ENCODE results near the gene ZNF780B.

Gene ZNF780B

DNA sequence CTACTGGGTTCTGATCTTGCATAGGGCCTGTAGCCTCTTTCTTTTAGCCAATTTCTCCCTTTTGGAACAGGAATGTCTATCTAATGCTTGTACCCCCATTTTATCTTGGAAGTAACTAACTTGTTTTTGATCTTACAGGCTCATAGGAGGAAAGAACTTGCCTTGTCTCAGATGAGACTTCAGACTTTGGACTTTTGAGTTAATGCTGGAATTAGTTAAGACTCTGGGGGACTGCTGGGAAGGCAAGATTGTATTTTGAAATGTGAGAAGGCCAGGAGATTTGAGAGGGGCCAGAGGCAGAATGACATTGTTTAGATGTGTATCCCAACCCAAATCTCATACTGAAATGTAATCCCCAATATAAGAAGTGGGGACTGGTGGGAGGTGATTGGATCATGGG is 61.7 kb downstream of the ZNF780B start:
- TF ChIP-seq, protein P1, sequence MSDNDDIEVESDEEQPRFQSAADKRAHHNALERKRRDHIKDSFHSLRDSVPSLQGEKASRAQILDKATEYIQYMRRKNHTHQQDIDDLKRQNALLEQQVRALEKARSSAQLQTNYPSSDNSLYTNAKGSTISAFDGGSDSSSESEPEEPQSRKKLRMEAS (IDR thresholded peaks at IDR 0.05) = no peak
- TF ChIP-seq EGR1 (IDR thresholded peaks at IDR 0.05) = no peak
- TF ChIP-seq EP300 (IDR thresholded peaks at IDR 0.05; ENCODE audit: borderline replicate concordance) = no peak
- no peak for TF ChIP-seq TAF1 (IDR thresholded peaks at IDR 0.05; ENCODE audit: low read depth)
- no peak for TF ChIP-seq NFIC (IDR thresholded peaks at IDR 0.05)
- TF ChIP-seq ZBTB7A (IDR thresholded peaks at IDR 0.05; ENCODE audit: low read depth) = no peak
- TF ChIP-seq, protein P2, sequence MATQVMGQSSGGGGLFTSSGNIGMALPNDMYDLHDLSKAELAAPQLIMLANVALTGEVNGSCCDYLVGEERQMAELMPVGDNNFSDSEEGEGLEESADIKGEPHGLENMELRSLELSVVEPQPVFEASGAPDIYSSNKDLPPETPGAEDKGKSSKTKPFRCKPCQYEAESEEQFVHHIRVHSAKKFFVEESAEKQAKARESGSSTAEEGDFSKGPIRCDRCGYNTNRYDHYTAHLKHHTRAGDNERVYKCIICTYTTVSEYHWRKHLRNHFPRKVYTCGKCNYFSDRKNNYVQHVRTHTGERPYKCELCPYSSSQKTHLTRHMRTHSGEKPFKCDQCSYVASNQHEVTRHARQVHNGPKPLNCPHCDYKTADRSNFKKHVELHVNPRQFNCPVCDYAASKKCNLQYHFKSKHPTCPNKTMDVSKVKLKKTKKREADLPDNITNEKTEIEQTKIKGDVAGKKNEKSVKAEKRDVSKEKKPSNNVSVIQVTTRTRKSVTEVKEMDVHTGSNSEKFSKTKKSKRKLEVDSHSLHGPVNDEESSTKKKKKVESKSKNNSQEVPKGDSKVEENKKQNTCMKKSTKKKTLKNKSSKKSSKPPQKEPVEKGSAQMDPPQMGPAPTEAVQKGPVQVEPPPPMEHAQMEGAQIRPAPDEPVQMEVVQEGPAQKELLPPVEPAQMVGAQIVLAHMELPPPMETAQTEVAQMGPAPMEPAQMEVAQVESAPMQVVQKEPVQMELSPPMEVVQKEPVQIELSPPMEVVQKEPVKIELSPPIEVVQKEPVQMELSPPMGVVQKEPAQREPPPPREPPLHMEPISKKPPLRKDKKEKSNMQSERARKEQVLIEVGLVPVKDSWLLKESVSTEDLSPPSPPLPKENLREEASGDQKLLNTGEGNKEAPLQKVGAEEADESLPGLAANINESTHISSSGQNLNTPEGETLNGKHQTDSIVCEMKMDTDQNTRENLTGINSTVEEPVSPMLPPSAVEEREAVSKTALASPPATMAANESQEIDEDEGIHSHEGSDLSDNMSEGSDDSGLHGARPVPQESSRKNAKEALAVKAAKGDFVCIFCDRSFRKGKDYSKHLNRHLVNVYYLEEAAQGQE (IDR thresholded peaks at IDR 0.05; ENCODE audit: low read depth) = no peak
- no peak for TF ChIP-seq CEBPB (IDR thresholded peaks at IDR 0.05)
- no peak for TF ChIP-seq YY1 (IDR thresholded peaks at IDR 0.05; ENCODE audit: low read depth)
- no peak for TF ChIP-seq TEAD4 (IDR thresholded peaks at IDR 0.05)
- TF ChIP-seq, protein P3, sequence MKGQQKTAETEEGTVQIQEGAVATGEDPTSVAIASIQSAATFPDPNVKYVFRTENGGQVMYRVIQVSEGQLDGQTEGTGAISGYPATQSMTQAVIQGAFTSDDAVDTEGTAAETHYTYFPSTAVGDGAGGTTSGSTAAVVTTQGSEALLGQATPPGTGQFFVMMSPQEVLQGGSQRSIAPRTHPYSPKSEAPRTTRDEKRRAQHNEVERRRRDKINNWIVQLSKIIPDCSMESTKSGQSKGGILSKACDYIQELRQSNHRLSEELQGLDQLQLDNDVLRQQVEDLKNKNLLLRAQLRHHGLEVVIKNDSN (IDR thresholded peaks at IDR 0.05) = no peak
- no peak for TF ChIP-seq FOXM1 (IDR thresholded peaks at IDR 0.05; ENCODE audit: borderline replicate concordance, low read depth)
- TF ChIP-seq RAD21 (IDR thresholded peaks at IDR 0.05; ENCODE audit: low read depth) = no peak
- TF ChIP-seq TCF12 (IDR thresholded peaks at IDR 0.05; ENCODE audit: low read depth) = no peak
- TF ChIP-seq CREB1 (IDR thresholded peaks at IDR 0.05; ENCODE audit: low read depth) = no peak

DNA sequence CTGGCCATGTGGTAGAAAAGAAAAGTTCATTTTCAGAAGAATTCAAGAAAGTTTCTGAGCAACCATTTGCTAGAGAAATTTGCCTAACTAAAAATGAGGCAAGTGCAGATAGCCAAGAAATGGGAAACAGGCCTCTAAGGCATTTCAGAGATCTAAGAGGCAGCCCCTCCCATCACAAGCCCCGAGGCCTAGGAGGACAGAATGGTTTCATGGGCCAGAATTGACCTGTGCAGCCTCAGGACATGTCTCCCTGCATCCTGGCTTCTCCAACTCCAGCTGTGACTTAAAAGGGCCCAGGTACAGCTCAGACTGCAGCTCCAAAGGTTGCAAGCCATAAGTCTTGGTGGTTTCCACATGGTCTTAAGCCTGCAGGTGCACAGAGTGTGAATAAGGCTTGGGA is 62.4 kb downstream of the ZNF780B start:
- TF ChIP-seq, protein P3 (IDR thresholded peaks at IDR 0.05) = no peak
- TF ChIP-seq TEAD4 (IDR thresholded peaks at IDR 0.05) (no peak), YY1 (IDR thresholded peaks at IDR 0.05; ENCODE audit: low read depth) (no peak), EGR1 (IDR thresholded peaks at IDR 0.05) (no peak), NFIC (IDR thresholded peaks at IDR 0.05) (no peak), ZBTB7A (IDR thresholded peaks at IDR 0.05; ENCODE audit: low read depth) (no peak), CEBPB (IDR thresholded peaks at IDR 0.05) (no peak), TAF1 (IDR thresholded peaks at IDR 0.05; ENCODE audit: low read depth) (no peak), EP300 (IDR thresholded peaks at IDR 0.05; ENCODE audit: borderline replicate concordance) (no peak), TCF12 (IDR thresholded peaks at IDR 0.05; ENCODE audit: low read depth) (no peak), FOXM1 (IDR thresholded peaks at IDR 0.05; ENCODE audit: borderline replicate concordance, low read depth) (no peak)
- TF ChIP-seq, protein P1 (IDR thresholded peaks at IDR 0.05) = no peak
- TF ChIP-seq, protein P2 (IDR thresholded peaks at IDR 0.05; ENCODE audit: low read depth) = no peak

DNA sequence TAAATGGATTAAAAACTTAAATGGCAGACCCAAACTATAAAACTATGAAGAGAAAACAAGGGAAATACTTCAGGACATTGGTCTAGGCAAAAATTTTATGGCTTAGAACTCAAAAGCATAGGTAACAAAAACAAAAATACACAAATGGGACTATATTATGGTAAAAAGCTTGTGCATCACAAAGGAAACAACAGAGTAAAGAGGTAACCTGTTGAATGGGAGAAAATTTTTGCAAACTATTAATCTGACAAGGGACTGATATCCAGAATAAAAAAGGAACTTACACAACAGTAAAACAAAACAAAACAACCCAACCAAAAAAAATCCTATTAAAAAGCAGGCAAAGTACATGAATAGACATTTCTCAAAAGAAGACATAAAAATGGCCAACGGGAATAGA is 68.4 kb downstream of the ZNF780B start:
- TF ChIP-seq, protein P3 (IDR thresholded peaks at IDR 0.05) = no peak
- TF ChIP-seq, protein P2 (IDR thresholded peaks at IDR 0.05; ENCODE audit: low read depth) = no peak
- TF ChIP-seq RAD21 (IDR thresholded peaks at IDR 0.05; ENCODE audit: low read depth) (no peak), ZBTB7A (IDR thresholded peaks at IDR 0.05; ENCODE audit: low read depth) (no peak), CEBPB (IDR thresholded peaks at IDR 0.05) (no peak), TCF12 (IDR thresholded peaks at IDR 0.05; ENCODE audit: low read depth) (no peak), FOXM1 (IDR thresholded peaks at IDR 0.05; ENCODE audit: borderline replicate concordance, low read depth) (no peak), EGR1 (IDR thresholded peaks at IDR 0.05) (no peak), NFIC (IDR thresholded peaks at IDR 0.05) (no peak), TAF1 (IDR thresholded peaks at IDR 0.05; ENCODE audit: low read depth) (no peak), CREB1 (IDR thresholded peaks at IDR 0.05; ENCODE audit: low read depth) (no peak), YY1 (IDR thresholded peaks at IDR 0.05; ENCODE audit: low read depth) (no peak)

DNA sequence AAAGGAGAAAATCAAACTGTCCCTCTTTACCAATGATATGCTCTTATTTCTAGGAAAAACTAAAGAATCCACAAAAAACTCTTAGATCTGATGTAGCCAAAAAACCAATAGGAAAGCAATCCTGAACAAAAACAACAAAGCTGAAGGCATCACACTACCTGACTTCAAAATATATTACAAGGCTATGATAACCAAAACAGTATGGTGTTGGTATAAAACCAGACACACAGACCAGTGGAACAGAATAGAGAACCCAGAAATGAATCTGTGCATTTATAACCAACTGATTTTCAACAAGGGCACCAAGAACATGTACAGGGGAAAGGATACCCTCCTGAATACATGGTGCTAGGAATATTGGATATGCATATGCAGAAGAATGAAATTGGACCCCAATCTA is 68.9 kb downstream of the ZNF780B start:
- TF ChIP-seq RAD21 (IDR thresholded peaks at IDR 0.05; ENCODE audit: low read depth) (no peak), NFIC (IDR thresholded peaks at IDR 0.05) (no peak), TAF1 (IDR thresholded peaks at IDR 0.05; ENCODE audit: low read depth) (no peak)
